Esophagus squamous epithelium (tissue), 5 donors: ENCODE results near the gene BAZ1A. TPM values are rescaled to one million over a fixed set of nuclear protein-coding genes. Genes with fewer than 3 reads are reported as not detected.

ENCODE experiments used
- DNase-seq: peaks from one replicate; lab custom pipeline; 2025; lab: John Stamatoyannopoulos, UW
- H3K27ac ChIP-seq, 4 donors: fragments of 200-600 bp; sonication (generic); one replicate each; pipeline ENCODE4 v1.5.1; 2016 to 2019; ENCODE audit warnings: mild to moderate bottlenecking in 1 of 4
- H3K27me3 ChIP-seq, 4 donors: fragments of 200-600 bp; sonication (generic); 1 replicate in 3 of 4; 2 replicates in 1 of 4; pipeline versions ENCODE4 v1.5.1 to v1.6.0; 2017 to 2021; ENCODE audit warnings: antibody characterized with exemption in 1 of 4
- H3K36me3 ChIP-seq, 3 donors: fragments of 200-600 bp; sonication (generic); one replicate each; pipeline ENCODE4 v1.5.1; 2016 to 2019
- H3K4me1 ChIP-seq, 3 donors: fragments of 200-600 bp; sonication (generic); one replicate each; pipeline ENCODE4 v1.5.1; 2017 to 2019
- H3K4me3 ChIP-seq, 4 donors: fragments of 200-600 bp; sonication (generic); 1 replicate in 3 of 4; 2 replicates in 1 of 4; pipeline ENCODE4 v1.5.1; 2016 to 2019; ENCODE audit warnings: mild to moderate bottlenecking in 2 of 4, moderate library complexity in 1 of 4
- H3K9me3 ChIP-seq, 3 donors: fragments of 200-600 bp; sonication (generic); one replicate each; pipeline ENCODE4 v1.5.1; 2016 to 2019
- CTCF ChIP-seq, 6 experiments: fragments of 450-650 bp in 4 of 6; fragments of 200-600 bp in 2 of 6; sonication (generic) in 2 of 6; IDR thresholded peaks; one replicate each; pipeline ENCODE4 v1.5.1; 2016 to 2019; ENCODE audit warnings: antibody characterized with exemption in 6 of 6, mild to moderate bottlenecking in 4 of 6, moderate library complexity in 4 of 6
- POLR2A ChIP-seq, 4 donors: fragments of 450-650 bp; IDR thresholded peaks; one replicate each; pipeline ENCODE4 v1.6.1; 2017; ENCODE audit warnings: antibody characterized with exemption in 4 of 4, mild to moderate bottlenecking in 4 of 4, moderate library complexity in 3 of 4
- WGBS, 2 donors: methylation state at CpG; one replicate each; pipeline ENCODE4 v1.1.5; 2018; 5-methylcytosine and 5-hydroxymethylcytosine counted together
- intact Hi-C: fragments of 100-400 bp; cut with DNase I; formaldehyde crosslinking; loops from one replicate; pipeline ENCODE4 v1.15.0; 2022
- total RNA-seq, 4 donors: library from RNA; depleted of rRNA; stranded (reverse); fragments of >200 nt; gene quantifications; one replicate each; pipeline ENCODE4 v1.1.0, GENCODE V29; 2016
- donor health status: DM: yes; HTN: yes; CAD: no.

The BAZ1A gene
- total RNA-seq, 4 donors from 2014 or later = 19.1 to 57.5 (median 53.8) TPM

DNA sequence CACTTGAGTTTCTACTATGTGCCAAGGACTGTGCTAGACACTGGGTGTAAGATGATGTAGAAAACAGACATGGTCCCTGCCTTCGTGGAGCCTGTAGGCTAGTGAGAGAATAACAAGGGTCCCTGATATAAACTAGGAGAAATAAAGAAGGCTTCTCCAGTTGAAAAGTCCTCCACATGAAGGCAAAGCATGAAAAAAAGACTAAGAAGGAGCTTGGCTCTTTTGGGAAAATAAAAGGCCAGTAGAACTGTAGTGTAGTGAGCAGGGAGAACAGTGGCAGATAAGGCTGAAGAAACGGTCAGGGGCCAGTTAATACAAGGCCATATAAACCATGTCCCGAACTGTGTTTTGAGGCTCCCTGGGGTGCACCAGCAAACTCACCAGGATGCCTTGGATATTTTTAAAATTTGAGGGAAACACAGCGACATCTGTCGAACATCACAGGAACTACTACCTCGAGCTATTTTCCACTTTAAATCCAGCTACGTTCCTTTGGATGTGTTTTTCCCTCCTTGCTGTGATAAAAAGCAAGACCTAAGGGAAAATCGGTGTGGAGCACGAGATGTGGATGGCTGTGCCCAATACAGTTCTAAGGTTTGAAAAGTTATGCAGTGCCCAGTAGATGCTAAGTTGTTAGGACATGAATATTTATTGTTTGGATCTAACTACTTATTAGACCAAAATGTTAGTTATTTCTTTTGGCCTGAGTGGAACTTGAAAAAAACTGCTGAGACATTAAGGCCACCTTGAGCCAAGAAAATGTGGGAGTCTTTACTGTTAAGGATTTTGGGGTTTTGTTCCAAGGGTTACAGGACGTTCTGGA lies 152.2 kb downstream of the BAZ1A start:
- no peaks in the 10 kb centered on the region for H3K9me3 ChIP-seq
- H3K36me3 ChIP-seq = no peaks in the 10 kb centered on the region
- no peak for DNase-seq
- 8 to 10% methylated on average over 10 of the region's 10 CpGs for WGBS, 2 donors
- intact Hi-C loops = loop anchor here (5.0 kb wide), 1 partner anchor 51 kb away; no protein-coding TSS in a partner anchor
- TF ChIP-seq POLR2A (IDR thresholded peaks at IDR 0.05) (no peak), CTCF (IDR thresholded peaks at IDR 0.05) (peak; percentile 57 to 85 (median 70))
- H3K4me1 ChIP-seq = peaks cover 0 to 6% (median 0%) of the 10 kb centered on the region in 3 donors
- H3K27ac ChIP-seq = no peak overlapping the region
- no peak overlapping the region for H3K4me3 ChIP-seq
- H3K27me3 ChIP-seq = no peaks in the 10 kb centered on the region

DNA sequence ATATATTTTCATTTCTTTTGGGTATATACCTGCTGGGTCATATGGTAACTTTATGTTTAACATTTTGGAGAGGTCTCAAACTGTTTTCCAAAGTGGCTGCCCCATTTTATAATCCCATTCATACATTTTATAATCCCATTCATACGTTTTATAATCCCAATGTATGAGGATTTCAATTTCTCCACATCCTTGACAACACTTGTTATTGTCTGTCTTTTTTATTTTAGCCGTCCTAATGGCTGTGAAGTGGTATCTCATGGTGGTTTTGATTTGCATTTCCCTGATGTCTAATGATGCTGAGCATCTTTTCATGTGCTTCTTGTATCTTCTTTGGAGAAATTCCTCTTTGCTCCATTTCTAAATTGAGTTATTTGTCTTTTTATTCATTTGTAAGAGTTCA lies 154.0 kb downstream of the BAZ1A start:
- no peak overlapping the region for H3K4me3 ChIP-seq
- intact Hi-C loops = loop anchor here (5.0 kb wide), 1 partner anchor 49 kb away; no protein-coding TSS in a partner anchor
- 77% methylated on average over 2 of the region's 2 CpGs for WGBS, 2 donors

DNA sequence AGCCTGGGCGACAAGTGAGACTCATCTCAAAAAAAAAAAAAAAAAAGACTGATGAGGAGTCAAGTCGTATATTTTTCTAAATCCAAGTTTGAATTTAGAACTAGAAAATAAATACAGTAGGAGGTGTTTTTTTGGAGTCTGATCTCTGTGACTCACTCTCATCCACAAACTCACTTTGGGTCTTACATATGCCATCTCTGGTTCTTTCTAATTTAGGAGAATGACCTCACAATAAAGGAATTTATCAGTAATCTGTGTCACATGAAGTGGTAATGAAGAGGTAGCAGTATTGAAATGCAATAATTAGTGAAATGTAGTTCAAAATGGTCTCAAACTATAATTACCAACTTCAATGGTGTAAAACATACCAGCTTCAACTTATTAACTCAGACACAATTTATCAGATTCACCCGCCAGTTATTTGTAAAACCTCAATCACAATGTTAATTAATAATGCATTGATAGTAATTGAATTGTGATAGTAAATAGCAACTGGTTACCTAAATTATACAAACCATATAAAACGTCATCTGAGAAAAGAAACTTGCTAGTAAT lies 156.3 kb downstream of the BAZ1A start:
- H3K36me3 ChIP-seq = no peaks in the 10 kb centered on the region
- WGBS, 2 donors = 45% methylated on average over 4 of the region's 4 CpGs
- H3K27ac ChIP-seq = no peak overlapping the region
- no peaks in the 10 kb centered on the region for H3K9me3 ChIP-seq
- H3K4me3 ChIP-seq = no peak overlapping the region
- H3K27me3 ChIP-seq = no peaks in the 10 kb centered on the region
- intact Hi-C loops = no loop called here
- TF ChIP-seq POLR2A (IDR thresholded peaks at IDR 0.05) (no peak), CTCF (IDR thresholded peaks at IDR 0.05) (no peak)
- H3K4me1 ChIP-seq = peaks cover 0 to 20% (median 4%) of the 10 kb centered on the region in 3 donors
- no peak for DNase-seq

More for the DNA sequence above, 154.0 kb downstream of the BAZ1A start:
- no peak for DNase-seq
- peaks cover 0 to 6% (median 0%) of the 10 kb centered on the region in 3 donors for H3K4me1 ChIP-seq
- TF ChIP-seq POLR2A (IDR thresholded peaks at IDR 0.05) = no peak
- TF ChIP-seq CTCF (IDR thresholded peaks at IDR 0.05) = no peak
- H3K36me3 ChIP-seq = no peaks in the 10 kb centered on the region
- no peak overlapping the region for H3K27ac ChIP-seq
- no peaks in the 10 kb centered on the region for H3K9me3 ChIP-seq
- H3K27me3 ChIP-seq = no peaks in the 10 kb centered on the region

GRCh38 chr14:34715127-34715863 lies 159.9 kb downstream of the BAZ1A start:
- WGBS, 2 donors = 40 to 43% methylated on average over 8 of the region's 8 CpGs
- intact Hi-C loops = no loop called here
- DNase-seq = no peak
- Histone ChIP-seq H3K27ac (peak overlapping the region; percentile 87 to 98 (median 96)), H3K36me3 (peaks cover 0 to 11% (median 0%) of the 10 kb centered on the region in 3 donors), H3K4me3 (peak overlapping the region; percentile 70 to 93 (median 86)), H3K27me3 (no peaks in the 10 kb centered on the region), H3K4me1 (peaks cover 0 to 49% (median 6%) of the 10 kb centered on the region in 3 donors), H3K9me3 (no peaks in the 10 kb centered on the region)
- no peak for TF ChIP-seq POLR2A (IDR thresholded peaks at IDR 0.05)
- TF ChIP-seq CTCF (IDR thresholded peaks at IDR 0.05) = no peak
